Left lung (tissue), 10 donors: ENCODE data around the gene GAP43. TPM values are rescaled to one million over a fixed set of nuclear protein-coding genes. Genes with fewer than 3 reads are reported as not detected.

Experiments used
- ATAC-seq: fragments of 200-7000 bp; cut with Tn5 transposase; one replicate; pipeline ENCODE4 v1.9.1; 2020; ENCODE audit warnings: moderate library complexity
- DNase-seq, 4 donors: peaks; one replicate each; pipeline ENCODE4 v3.0.0-alpha.2; 2013 to 2020
- H3K27ac ChIP-seq, 2 donors: fragments of 200-600 bp; sonication (generic) in 1 of 2; one replicate each; pipeline versions ENCODE4 v1.5.0 to v1.8.0; 2020 to 2021
- H3K27me3 ChIP-seq, 2 donors: fragments of 200-600 bp; sonication (generic) in 1 of 2; one replicate each; pipeline versions ENCODE4 v1.5.0 to v1.8.0; 2020 to 2021
- H3K36me3 ChIP-seq, 2 donors: fragments of 200-600 bp; sonication (generic) in 1 of 2; one replicate each; pipeline versions ENCODE4 v1.5.0 to v1.8.0; 2020 to 2021
- H3K4me1 ChIP-seq, 2 donors: fragments of 200-600 bp; one replicate each; pipeline ENCODE4 v1.8.0; 2021
- H3K4me3 ChIP-seq, 2 donors: fragments of 200-600 bp; sonication (generic) in 1 of 2; one replicate each; pipeline versions ENCODE4 v1.5.0 to v1.8.0; 2020 to 2021; ENCODE audit warnings: mild to moderate bottlenecking in 1 of 2
- H3K9me3 ChIP-seq, 2 donors: fragments of 200-600 bp; sonication (generic) in 1 of 2; one replicate each; pipeline versions ENCODE4 v1.5.0 to v1.8.0; 2020 to 2021
- intact Hi-C, 2 donors: fragments of 100-400 bp; cut with DNase I; formaldehyde crosslinking; loops; one replicate each; pipeline versions ENCODE4 v1.11.2 to v1.14.2; 2022
- polyA plus RNA-seq, 6 donors: library from polyadenylated mRNA; unstranded; fragments of 120-200 nt; gene quantifications; one replicate each; pipeline ENCODE4 v1.2.1, GENCODE V29; 2013; ENCODE audit not compliant: insufficient read length in 6 of 6
- total RNA-seq, 2 donors: library from RNA; stranded (reverse); fragmentation: NEBNext Ultra II Directional; extraction: Animal tissue kit (Norgen Biotek cat#: 25700); gene quantifications; one replicate each; pipeline ENCODE4 v1.2.1, GENCODE V29; 2021
- TF ChIP-seq, protein P1 (sequence below), 2 donors: fragments of 200-600 bp; sonication (generic) in 1 of 2; IDR thresholded peaks; one replicate each; pipeline versions ENCODE4 v1.5.0 to v1.8.0; 2021; ENCODE audit warnings: antibody characterized with exemption in 2 of 2
- donor health status: DM: no; HTN: yes; CAD: no.
- donor health status: DM: no; HTN: no; CAD: no.

The GAP43 gene
- total and polyA plus RNA-seq, 8 donors, result 0.29 to 0.54 (median 0.41) TPM; not detected in 1

DNA sequence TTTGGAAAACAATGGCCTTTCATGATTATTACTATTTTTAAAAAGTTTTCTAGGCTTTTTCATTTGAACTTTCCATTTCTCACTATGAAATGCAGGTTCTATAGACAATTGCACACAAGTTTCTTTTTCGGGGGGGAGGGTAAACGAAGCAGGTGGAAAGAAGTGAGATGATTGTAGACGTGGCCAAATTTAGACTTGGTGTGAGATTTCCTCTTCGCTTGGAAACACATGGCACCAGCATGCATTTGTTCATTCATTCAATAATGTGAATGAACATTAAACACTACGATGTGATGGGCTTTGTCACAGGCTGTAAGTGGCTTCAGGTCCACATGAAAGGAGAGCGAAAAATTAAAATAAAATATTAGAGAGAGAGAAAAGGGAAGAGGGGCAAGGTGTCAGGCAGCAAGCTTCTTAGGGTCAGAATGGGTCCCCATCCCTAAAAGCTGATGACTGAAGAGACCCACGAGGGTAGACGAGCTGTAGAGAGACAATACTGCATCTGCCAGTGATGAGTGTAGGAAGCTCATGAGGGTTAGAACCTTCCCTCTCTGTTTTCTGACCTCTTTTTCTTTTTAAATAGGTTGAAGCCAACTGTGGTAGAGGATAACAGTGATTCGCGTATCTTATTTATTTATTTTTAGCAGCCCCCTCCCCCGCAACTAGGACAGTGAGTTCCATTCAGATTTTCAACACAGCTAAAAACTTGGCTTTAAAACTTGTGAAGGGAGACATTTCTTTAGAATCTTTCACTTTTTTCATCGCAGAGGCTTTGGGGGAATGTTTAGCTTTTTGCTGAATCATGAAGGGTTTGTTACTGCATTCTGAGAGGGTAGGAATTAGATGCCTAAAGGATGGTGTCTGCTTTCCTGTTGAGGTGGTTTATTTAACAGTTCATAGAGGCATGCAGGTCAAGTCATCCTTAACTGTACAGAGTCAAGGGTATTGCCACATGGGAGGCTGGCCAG, 36.2 kb downstream of the GAP43 start:
- DNase-seq, result no peak
- TF ChIP-seq, protein P1, sequence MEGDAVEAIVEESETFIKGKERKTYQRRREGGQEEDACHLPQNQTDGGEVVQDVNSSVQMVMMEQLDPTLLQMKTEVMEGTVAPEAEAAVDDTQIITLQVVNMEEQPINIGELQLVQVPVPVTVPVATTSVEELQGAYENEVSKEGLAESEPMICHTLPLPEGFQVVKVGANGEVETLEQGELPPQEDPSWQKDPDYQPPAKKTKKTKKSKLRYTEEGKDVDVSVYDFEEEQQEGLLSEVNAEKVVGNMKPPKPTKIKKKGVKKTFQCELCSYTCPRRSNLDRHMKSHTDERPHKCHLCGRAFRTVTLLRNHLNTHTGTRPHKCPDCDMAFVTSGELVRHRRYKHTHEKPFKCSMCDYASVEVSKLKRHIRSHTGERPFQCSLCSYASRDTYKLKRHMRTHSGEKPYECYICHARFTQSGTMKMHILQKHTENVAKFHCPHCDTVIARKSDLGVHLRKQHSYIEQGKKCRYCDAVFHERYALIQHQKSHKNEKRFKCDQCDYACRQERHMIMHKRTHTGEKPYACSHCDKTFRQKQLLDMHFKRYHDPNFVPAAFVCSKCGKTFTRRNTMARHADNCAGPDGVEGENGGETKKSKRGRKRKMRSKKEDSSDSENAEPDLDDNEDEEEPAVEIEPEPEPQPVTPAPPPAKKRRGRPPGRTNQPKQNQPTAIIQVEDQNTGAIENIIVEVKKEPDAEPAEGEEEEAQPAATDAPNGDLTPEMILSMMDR (IDR thresholded peaks at IDR 0.05), result no peak
- peaks cover 0 to 29% of the 10 kb centered on the region in 2 donors for H3K27me3 ChIP-seq
- peak overlapping the region; percentile 93 for H3K27ac ChIP-seq
- ATAC-seq, result no peak
- no peaks in the 10 kb centered on the region for H3K9me3 ChIP-seq
- intact Hi-C loops, result no loop called here
- peak overlapping the region; percentile 55 to 58 for H3K4me3 ChIP-seq
- H3K4me1 ChIP-seq, result peaks cover 0 to 16% of the 10 kb centered on the region in 2 donors
- no peaks in the 10 kb centered on the region for H3K36me3 ChIP-seq

DNA sequence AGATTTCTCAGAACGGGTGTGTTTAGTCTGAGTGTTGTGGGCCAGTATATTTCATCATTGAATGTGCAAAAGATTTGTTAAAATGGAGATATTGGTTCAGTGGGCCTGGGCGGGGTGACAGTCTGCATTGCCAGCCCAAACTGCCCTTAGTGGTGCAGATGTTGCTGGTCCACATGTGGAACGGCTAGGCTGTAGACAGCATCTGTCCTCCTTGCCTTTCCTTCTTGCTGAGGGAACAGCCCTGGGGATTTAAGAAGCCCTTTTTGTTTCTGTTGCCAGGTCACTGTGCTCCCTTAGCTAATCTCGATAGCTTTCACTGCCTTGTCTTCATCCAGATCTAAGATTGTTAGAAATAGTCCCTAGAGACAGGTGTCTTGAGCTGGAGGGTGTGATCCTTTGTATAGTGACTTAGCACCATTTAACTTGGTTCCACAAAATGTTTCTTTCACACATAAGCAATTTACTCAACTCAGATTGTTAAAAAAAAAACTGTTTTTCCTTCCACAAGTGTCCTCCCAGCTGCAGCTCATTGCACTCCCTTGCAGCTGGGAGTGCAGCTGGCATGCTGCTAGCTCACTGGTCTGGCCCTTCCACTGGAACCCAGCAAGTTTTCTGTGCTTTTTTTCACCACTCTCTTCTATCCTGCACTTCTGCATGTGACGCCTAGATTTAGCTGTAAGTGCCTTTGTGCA, 37.5 kb downstream of the GAP43 start:
- TF ChIP-seq, protein P1 (IDR thresholded peaks at IDR 0.05), result no peak
- ATAC-seq, result no peak
- H3K36me3 ChIP-seq, result no peaks in the 10 kb centered on the region
- intact Hi-C loops, result no loop called here
- peaks cover 0 to 29% of the 10 kb centered on the region in 2 donors for H3K27me3 ChIP-seq
- peaks cover 0 to 16% of the 10 kb centered on the region in 2 donors for H3K4me1 ChIP-seq
- DNase-seq, result peak in 2 of 4 donors; percentile 32 to 52
- no peak overlapping the region for H3K27ac ChIP-seq
- no peak overlapping the region for H3K4me3 ChIP-seq
- no peaks in the 10 kb centered on the region for H3K9me3 ChIP-seq

DNA sequence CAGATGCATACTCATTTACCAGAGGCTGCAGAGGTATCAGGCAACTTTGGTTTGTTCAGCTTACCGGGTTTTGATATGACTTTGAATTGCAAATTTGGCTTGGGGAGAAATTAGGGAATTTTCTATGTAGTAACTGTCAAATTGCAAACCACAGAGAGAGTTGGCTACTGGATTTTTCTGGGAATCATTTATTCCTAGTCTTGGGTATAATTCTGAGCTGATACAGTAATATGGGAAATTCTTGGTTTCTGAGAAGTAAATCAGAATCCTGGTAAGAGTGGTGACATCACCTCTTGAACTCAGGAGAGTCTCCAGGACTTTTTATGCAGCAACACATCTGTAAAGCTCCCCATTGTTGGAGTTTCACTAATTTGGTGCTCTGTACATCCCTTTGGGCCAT, 39.0 kb downstream of the GAP43 start:
- no peak for ATAC-seq

DNA sequence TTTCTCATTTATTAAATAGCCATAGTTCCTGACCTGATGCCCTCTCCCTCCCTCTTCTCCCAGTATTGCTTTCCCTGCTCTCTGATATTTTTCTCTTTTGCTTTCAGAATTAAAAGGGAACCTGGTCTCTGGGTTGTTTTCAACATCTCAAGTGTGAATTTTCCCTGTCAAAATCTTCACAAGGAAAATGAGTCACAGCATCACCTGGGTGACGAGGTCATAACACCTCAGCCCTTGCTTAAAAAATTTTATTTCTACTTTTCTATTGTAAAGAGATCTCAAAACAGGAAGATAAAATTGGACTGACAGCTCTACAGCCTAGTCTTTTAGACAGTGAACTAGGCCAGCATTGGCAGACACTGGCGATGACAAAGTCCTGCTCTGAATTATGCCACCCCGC, 40.1 kb downstream of the GAP43 start:
- Histone ChIP-seq H3K27me3 (peaks cover 0 to 21% of the 10 kb centered on the region in 2 donors), H3K4me3 (no peak overlapping the region), H3K36me3 (no peaks in the 10 kb centered on the region), H3K4me1 (peaks cover 0 to 8% of the 10 kb centered on the region in 2 donors), H3K9me3 (no peaks in the 10 kb centered on the region), H3K27ac (no peak overlapping the region)
- intact Hi-C loops, result no loop called here
- no peak for DNase-seq
- ATAC-seq, result no peak
- TF ChIP-seq, protein P1 (IDR thresholded peaks at IDR 0.05), result no peak

More for the DNA sequence above, 39.0 kb downstream of the GAP43 start:
- DNase-seq, result no peak
- Histone ChIP-seq H3K27ac (no peak overlapping the region), H3K27me3 (peaks cover 0 to 29% of the 10 kb centered on the region in 2 donors), H3K4me3 (no peak overlapping the region), H3K36me3 (no peaks in the 10 kb centered on the region), H3K9me3 (no peaks in the 10 kb centered on the region), H3K4me1 (peaks cover 0 to 15% of the 10 kb centered on the region in 2 donors)
- TF ChIP-seq, protein P1 (IDR thresholded peaks at IDR 0.05), result no peak
- intact Hi-C loops, result no loop called here

DNA sequence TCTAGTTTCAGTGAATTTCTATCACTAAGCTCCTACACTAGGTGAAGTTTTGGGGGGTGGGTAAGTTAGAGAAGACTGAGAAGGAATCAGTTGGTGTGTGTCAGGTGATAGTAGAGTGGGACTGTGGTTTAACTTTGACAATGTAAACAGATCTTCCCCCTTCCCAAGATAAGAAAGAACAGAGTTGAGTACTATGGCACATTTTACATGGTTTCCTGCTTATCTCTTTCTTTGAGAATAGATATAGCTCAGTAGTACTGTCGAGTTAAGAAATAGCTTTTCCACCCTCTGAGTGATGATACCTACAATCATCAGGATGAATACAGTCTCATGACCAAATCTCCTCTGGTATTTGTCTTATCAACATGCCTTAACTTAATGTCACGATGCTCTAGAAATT, 42.8 kb downstream of the GAP43 start:
- TF ChIP-seq, protein P1 (IDR thresholded peaks at IDR 0.05), result no peak
- no peaks in the 10 kb centered on the region for H3K36me3 ChIP-seq
- no peaks in the 10 kb centered on the region for H3K27me3 ChIP-seq
- no peak for ATAC-seq
- H3K4me3 ChIP-seq, result no peak overlapping the region
- no peak overlapping the region for H3K27ac ChIP-seq
- intact Hi-C loops, result no loop called here
- H3K9me3 ChIP-seq, result no peaks in the 10 kb centered on the region
- no peaks in the 10 kb centered on the region for H3K4me1 ChIP-seq
- no peak for DNase-seq
